ENCODE data around the gene CCL27.

DNA sequence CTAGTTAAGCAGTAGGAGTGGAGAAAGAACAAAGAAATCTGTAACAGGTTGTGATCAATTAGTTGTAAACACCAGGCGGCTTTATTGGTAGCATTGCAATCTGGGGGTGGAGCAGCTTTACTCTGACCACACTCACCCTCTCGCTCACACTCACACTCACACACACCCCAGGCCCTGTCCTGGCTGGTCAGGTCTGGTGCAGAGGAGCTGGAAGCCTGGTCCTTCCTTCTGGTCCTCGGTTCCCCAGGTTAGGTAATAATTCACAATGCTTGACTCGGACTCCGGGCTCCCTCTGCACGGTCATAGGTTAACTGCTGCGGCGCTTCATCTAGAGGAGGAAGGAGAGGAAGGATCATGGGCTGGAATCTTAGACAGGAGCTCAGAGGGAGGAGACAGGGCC, 27.1 kb upstream of the CCL27 start:
- TF ChIP-seq, protein P1, sequence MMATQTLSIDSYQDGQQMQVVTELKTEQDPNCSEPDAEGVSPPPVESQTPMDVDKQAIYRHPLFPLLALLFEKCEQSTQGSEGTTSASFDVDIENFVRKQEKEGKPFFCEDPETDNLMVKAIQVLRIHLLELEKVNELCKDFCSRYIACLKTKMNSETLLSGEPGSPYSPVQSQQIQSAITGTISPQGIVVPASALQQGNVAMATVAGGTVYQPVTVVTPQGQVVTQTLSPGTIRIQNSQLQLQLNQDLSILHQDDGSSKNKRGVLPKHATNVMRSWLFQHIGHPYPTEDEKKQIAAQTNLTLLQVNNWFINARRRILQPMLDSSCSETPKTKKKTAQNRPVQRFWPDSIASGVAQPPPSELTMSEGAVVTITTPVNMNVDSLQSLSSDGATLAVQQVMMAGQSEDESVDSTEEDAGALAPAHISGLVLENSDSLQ (IDR thresholded peaks at IDR 0.05): no peak
- no peak for TF ChIP-seq SMC3 (IDR thresholded peaks at IDR 0.05; ENCODE audit: borderline replicate concordance, low read length)
- TF ChIP-seq ASH2L (IDR thresholded peaks at IDR 0.05; ENCODE audit: borderline replicate concordance, low read depth): no peak
- TF ChIP-seq ZNF384 (IDR thresholded peaks at IDR 0.05; ENCODE audit: borderline replicate concordance, low read depth, low read length): no peak
- TF ChIP-seq BHLHE40 (IDR thresholded peaks at IDR 0.05; ENCODE audit: borderline replicate concordance in 1 of 2, low read depth in 2 of 2, low read length in 1 of 2): no peak
- no peak for TF ChIP-seq SUZ12 (IDR thresholded peaks at IDR 0.05; ENCODE audit: unreplicated experiment)
- TF ChIP-seq EP300 (IDR thresholded peaks at IDR 0.05; ENCODE audit: borderline replicate concordance in 1 of 2, control insufficient read depth in 1 of 2, low read depth in 2 of 2, low read length in 2 of 2): no peak
- TF ChIP-seq TBL1XR1 (IDR thresholded peaks at IDR 0.05; ENCODE audit: low read depth, low read length): no peak
- no peak for TF ChIP-seq POLR2AphosphoS5 (IDR thresholded peaks at IDR 0.05; ENCODE audit: low read length)
- TF ChIP-seq, protein P2, sequence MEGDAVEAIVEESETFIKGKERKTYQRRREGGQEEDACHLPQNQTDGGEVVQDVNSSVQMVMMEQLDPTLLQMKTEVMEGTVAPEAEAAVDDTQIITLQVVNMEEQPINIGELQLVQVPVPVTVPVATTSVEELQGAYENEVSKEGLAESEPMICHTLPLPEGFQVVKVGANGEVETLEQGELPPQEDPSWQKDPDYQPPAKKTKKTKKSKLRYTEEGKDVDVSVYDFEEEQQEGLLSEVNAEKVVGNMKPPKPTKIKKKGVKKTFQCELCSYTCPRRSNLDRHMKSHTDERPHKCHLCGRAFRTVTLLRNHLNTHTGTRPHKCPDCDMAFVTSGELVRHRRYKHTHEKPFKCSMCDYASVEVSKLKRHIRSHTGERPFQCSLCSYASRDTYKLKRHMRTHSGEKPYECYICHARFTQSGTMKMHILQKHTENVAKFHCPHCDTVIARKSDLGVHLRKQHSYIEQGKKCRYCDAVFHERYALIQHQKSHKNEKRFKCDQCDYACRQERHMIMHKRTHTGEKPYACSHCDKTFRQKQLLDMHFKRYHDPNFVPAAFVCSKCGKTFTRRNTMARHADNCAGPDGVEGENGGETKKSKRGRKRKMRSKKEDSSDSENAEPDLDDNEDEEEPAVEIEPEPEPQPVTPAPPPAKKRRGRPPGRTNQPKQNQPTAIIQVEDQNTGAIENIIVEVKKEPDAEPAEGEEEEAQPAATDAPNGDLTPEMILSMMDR (IDR thresholded peaks at IDR 0.05 in 2 of 3, conservative IDR thresholded peaks at IDR 0.05 in 1 of 3; ENCODE audit: control insufficient read depth in 2 of 3, extremely low read depth in 1 of 3, insufficient read depth in 1 of 3, low read depth in 3 of 3, low read length in 3 of 3): no peak
- no peak for TF ChIP-seq EZH2 (IDR thresholded peaks at IDR 0.05; ENCODE audit: borderline replicate concordance, control insufficient read depth, low read depth, low read length)
- TF ChIP-seq POLR2A (IDR thresholded peaks at IDR 0.05; ENCODE audit: low read depth, low read length): no peak
- no peak for TF ChIP-seq SP1 (IDR thresholded peaks at IDR 0.05; ENCODE audit: low read depth, low read length)
